ENCODE measurements around the gene APCDD1L.

- no peak for TF ChIP-seq POLR2A (IDR thresholded peaks at IDR 0.05; ENCODE audit: low read depth, low read length)
- no peak for TF ChIP-seq POLR2AphosphoS5 (IDR thresholded peaks at IDR 0.05; ENCODE audit: low read depth, low read length)
- TF ChIP-seq TAF1 (IDR thresholded peaks at IDR 0.05; ENCODE audit: borderline replicate concordance, low read depth, low read length), result no peak
Observed at GRCh38 chr20:58444746-58445255, 70.4 kb downstream of the APCDD1L start.

All from GM12892 (cell line).